ENCODE measurements around the gene MIER2. TPM values are rescaled to one million over a fixed set of nuclear protein-coding genes. Genes with fewer than 3 reads are reported as not detected.
A peak's percentile ranks its signal among the peaks of the same experiment; 100 is the strongest.
"Not testable (repeated sequence)": the region's sequence is repeated elsewhere in the genome, so short reads cannot be mapped to it uniquely, and the experiment has no call there.

The MIER2 gene
- total RNA-seq, 2 donors from 2014 or later = 18.8 to 25.3 TPM

DNA sequence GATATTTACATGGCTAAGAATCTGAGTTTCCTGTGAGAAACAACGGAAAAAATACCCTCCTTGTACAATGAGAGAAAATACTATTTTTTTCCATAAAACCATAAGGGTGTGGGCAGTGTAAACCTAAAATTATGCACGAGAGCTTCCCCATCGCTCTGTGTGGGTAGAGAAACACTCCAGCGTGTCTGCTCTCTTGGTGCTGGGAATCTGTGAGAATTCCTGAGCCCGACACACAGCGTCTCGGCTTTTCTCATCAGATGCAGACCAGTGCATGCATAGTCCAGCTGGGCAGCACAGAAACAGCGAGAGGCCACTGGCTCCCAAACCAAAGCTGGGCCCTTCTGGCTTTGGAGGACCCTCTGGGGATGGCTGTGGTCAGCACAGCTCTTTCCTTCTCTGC lies 65.4 kb downstream of the MIER2 start:
- peak; percentile 67 for DNase-seq (ENCODE audit: low spot score)
- intact Hi-C loops (cut with DNase I) = no loop called here

DNA sequence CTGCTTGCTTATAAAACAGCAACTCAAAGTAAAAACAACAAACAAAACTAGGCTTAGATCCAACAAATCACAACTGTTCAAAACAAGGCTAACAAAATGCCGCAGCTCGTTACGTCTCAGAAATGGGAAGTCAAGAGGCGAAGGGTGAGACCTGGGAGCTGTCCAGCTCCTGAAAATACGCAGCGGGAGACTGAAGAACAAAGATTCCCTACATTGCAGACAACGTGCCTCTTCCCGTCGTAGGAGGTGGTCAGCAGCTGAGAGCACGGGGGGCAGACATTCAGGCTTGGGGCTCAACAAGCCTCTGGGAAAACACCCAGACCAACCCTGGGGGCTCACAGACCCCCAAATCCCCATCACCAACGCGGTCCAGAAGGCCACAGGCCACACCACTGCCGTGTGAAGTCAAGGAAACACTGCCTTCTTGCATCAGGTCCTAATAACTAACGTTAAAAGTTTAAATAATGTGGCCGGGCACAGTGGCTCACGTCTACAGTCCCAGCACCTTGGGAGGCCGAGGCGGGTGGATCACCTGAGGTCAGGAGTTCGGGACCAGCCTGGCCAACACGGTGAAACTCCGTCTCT lies 66.9 kb downstream of the MIER2 start:
- intact Hi-C loops (cut with DNase I) = no loop called here
- no peak for DNase-seq (ENCODE audit: low spot score)

DNA sequence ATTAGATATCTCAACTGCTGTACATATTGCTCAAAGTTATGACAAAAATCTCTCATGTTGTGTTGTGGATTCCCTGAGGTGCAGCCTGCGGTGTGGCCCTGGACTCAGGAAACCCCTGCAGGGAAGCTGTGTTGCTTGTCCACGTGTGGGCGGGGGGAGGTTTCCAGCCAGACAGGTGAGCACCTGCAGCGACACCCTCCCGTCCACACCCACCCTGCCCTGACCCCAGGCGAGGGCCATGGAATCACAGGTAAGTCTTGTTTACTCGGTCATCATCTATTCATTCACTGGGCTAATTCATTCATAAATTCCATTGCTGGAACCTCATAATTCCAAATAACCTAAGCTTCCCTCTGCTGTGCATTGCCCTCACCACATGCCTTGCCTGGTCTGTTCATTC lies 67.5 kb downstream of the MIER2 start:
- intact Hi-C loops (cut with DNase I) = no loop called here
- DNase-seq (ENCODE audit: low spot score) = peak; percentile 66

DNA sequence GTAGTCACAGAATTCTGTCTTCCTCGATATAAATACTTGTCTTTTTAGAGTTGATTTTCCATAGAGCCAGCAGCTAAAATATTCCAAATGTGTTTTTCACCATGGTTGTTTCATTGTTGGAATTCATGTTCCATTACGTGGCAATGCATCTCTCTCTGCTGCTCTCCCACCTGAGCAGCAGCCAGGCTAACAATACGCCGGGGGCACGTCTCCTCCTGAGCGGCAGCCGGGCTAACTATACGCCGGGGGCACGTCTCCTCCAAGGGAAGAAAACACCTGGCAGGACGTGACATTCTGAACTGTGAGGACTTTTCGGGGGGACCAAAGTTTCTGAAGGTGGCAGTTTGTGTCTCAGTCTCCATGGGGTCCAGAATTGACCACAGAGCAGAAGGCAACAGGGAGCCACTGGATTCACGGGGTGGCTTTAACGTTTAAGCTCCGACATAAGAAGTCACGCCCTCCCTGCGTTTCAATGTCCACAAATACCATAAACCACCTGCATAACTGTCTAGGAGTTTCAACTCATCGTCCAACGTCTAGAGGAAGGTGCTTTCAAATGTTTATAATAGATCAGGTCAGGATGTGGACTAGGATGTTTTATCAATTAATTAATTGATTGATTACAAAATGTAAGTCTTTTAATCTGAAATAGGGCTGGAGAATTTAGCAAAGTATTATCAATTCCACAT lies 68.5 kb downstream of the MIER2 start:
- intact Hi-C loops (cut with DNase I) = no loop called here
- no peak for DNase-seq (ENCODE audit: low spot score)

DNA sequence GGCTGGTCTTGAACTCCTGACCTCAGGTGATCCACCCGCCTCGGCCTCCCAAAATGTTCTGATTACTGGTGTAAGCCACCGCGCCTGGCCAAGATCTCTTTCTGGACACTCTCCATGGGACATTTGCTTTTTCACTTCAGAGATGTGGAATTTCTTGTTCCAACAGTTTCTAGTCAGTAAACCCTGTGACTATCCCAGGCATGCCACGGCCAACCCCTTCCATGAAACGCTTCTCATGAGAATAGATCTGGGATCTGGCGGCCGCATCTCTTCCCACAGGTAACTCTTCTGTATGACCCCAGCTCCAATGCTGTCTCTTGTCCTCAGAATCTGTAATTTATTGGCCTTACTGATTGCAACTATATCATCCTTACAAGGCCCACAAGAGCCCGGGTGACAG lies 69.6 kb downstream of the MIER2 start:
- intact Hi-C loops (cut with DNase I) = no loop called here
- no peak for DNase-seq (ENCODE audit: low spot score)

DNA sequence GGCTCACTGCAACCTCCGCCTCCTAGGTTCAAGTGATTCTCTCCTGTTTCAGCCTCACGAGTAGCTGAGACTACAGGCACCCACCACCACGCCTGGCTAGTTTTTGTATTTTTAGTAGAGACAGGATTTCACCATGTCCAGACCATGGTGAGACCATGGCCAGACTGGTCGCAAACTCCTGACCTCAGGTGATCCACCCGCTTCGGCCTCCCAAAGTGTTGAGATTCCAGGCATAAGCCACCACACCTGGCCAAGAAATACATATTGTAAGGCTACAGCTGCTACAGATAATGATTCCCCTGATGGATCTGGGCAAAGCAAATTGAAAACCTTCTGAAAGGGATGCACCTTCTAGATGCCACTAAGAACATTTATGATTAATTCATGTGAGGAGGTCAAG lies 71.2 kb downstream of the MIER2 start:
- intact Hi-C loops (cut with DNase I) = no loop called here
- DNase-seq (ENCODE audit: low spot score) = no peak

DNA sequence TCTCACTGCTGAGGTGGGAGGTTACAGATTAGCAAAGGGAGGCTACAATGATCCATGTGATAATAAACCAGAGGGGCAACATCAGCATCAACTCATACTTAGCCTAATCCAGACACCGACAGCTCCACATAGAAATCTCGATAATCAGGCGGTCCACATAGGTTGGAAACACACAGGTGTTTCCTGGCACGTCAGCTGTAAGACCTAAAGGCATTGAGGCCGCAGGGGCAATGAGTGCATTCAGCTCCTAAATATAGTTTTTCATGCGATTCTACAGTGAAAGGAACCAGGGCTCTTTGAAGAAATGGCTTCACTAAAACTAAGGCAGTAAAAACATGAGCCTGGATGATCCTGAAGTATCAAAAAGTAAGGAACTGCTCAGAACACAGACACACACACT lies 72.7 kb downstream of the MIER2 start:
- intact Hi-C loops (cut with DNase I) = no loop called here
- DNase-seq (ENCODE audit: low spot score) = no peak

DNA sequence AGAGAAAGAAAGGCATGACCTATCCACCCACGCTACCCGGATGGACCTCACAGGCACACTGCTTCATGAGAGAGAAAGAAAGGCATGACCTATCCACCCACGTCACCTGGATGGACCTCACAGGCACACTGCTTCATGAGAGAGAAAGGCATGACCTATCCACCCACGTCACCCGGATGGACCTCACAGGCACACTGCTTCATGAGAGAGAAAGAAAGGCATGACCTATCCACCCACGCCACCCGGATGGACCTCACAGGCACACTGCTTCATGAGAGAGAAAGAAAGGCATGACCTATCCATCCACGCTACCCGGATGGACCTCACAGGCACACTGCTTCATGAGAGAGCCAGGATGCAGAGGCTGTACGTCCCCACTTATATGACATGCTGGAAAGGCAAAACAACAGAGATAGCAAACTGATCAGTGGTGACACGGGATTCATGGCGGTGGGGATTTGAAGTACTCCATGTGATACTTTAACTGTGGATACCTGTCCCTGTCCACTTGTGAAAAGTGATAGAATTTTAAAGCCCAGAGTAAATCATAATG lies 73.8 kb downstream of the MIER2 start:
- not testable (repeated sequence) for DNase-seq (ENCODE audit: low spot score)

DNA sequence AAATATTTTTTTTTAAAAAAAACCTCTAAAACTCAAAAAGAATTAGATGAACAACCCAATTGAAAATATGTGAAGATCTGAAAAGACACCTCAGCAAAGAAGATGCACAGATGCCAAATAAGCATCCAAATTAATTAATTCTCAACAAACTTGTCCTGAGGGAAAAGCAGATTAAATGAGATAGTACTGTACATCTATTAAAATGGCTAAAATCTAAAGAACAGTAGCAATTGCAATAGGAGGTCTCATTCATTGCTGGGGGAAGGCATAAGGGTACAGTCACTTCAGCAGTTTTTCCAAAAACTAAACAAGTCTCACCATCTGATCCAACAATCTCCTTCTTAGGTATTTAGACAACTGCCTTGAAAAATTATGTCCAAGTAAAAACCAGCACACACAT lies 75.4 kb downstream of the MIER2 start:
- no peak for DNase-seq (ENCODE audit: low spot score)
- intact Hi-C loops (cut with DNase I) = no loop called here

More for the DNA sequence above, 73.8 kb downstream of the MIER2 start:
- intact Hi-C loops (cut with DNase I) = not testable (repeated sequence)

DNA sequence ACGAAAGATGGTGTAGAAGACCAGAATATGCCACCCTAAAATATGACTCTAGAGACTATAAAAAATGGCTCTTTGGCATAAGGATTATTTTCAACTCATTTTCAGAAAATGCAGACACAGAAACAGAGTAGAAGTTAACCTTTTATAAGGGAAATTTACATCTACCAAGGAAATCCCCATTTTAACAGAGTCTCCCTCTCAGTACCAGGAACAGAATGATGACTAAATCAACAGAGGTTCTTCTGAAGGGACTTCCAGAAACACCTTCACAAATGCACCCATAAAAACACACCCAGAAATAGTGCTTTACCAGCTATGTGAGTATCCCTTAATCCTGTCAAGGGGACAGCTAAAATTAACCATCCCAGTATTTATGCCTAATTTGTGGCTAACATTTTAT lies 82.5 kb downstream of the MIER2 start:
- intact Hi-C loops (cut with DNase I) = no loop called here
- DNase-seq (ENCODE audit: low spot score) = no peak

DNA sequence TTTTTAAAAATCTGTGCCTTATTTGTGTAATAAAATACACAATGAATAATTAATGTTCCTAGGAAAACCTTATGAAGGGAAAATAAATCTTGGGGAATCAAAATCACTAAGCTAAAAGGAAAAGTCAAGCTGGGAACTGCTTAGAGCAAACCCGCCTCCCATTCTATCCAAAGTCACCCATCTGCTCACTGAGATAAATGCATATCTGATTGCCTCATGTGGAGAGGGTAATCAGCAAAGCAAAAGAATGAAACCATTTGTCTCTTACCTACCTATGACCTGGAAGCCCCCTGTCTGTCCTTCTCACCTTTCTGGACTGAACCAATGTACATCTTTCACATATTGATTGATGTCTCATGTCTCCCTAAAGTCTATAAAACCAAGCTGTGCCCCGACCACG lies 87.8 kb downstream of the MIER2 start:
- DNase-seq (ENCODE audit: low spot score); intact Hi-C loops (cut with DNase I): not testable (repeated sequence)

Other genes starting within 250 kb of the MIER2 start
- gene OR4F17, start 237.7 kb downstream of the MIER2 start, total RNA-seq = not detected
- 1 to 10 TPM in 1 of 2 donors, under 1 TPM in 1; 0.83 to 4.5 TPM for gene PLPP2, start 53.4 kb downstream of the MIER2 start, total RNA-seq
- gene C2CD4C, start 64.4 kb upstream of the MIER2 start, total RNA-seq = 1 to 10 TPM; 1.1 to 2.9 TPM
- 10 to 100 TPM; 21.0 to 21.9 TPM for gene SHC2, start 116.2 kb upstream of the MIER2 start, total RNA-seq
- gene MADCAM1, start 151.7 kb upstream of the MIER2 start, total RNA-seq = under 1 TPM in 1 of 2 donors, not detected in 1; 0.42 TPM
- 10 to 100 TPM; 21.0 to 21.2 TPM for gene TPGS1, start 162.7 kb upstream of the MIER2 start, total RNA-seq
- gene CDC34, start 187.0 kb upstream of the MIER2 start, total RNA-seq = 10 to 100 TPM; 41.1 to 45.8 TPM
- under 1 TPM; 0.74 to 0.76 TPM for gene GZMM, start 199.3 kb upstream of the MIER2 start, total RNA-seq
- 100 to 1,000 TPM; 288 to 300 TPM for gene BSG, start 227.8 kb upstream of the MIER2 start, total RNA-seq
- gene HCN2, start 245.1 kb upstream of the MIER2 start, total RNA-seq = under 1 TPM; 0.10 to 0.37 TPM

Data from posterior vena cava (tissue), 2 donors.